ENCODE measurements around the gene SLC12A8. TPM values are rescaled to one million over a fixed set of nuclear protein-coding genes. Genes with fewer than 3 reads are reported as not detected.

The SLC12A8 gene
- total and polyA plus RNA-seq, 2 of the 13 experiments (the other 11 are each of a cell fraction or from before 2014, with no cell fraction given), result 0.44 to 0.71 TPM

DNA sequence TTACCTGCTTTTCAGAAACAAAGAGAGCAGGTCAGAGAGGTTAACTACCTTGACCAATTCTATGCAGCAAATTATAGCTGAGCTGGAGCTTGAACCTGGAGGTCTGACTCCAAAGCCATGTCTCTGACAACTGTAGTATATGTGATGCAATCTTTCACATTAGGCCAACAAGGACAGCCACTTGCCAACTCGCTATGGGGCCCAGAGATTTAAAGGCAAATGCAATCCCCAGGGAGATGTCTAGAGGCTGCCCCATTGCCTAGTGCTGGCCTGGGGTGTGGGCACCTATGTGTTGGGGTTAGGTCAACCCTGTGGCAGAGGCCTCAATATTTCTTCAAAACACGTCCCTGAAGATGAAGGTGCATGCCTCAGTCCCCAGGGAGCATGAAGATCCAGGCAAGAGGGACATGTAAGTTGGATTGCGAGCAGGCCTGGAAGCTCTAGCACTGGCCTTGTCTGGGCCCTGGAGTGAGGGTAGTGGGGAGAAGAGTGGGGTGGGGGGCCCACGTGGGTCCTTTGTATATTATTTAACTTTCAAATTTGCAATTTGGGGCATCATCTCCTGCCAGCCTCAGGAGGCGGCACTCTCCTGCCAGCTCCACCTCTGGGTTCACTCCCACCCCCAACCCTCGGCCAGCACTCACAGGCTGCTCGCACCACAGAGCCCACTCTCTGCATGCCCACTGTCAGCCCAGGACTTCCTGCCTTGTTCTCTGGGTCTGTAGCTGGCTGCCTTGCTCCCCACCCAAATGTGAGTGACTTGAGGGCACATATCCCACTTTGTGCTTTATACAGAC lies 64.3 kb downstream of the SLC12A8 start:
- ATAC-seq, result no peak
- CTCF ChIA-PET (ENCODE audit: low intra/inter-chr PET ratio, low total read pairs), result no interaction called here
- Histone ChIP-seq H3K79me2 (ENCODE audit: insufficient read depth, low read length) (no peaks in the 10 kb centered on the region), H3K4me3 (replicated peaks in 1 of 3; ENCODE audit: insufficient read depth in 1 of 3, low read depth in 2 of 3, low read length in 3 of 3) (no peak overlapping the region), H3K9me3 (ENCODE audit: low read length) (no peaks in the 10 kb centered on the region), H3K27me3 (ENCODE audit: control insufficient read depth in 1 of 2, insufficient read depth in 2 of 2, low read length in 2 of 2) (peaks cover 0 to 20% of the 10 kb centered on the region in 2 experiments; a peak in 2 of 5 replicates), H2AFZ (ENCODE audit: low read length) (no peak overlapping the region), H3K4me2 (ENCODE audit: low read depth, low read length) (no peak overlapping the region; the same call in 1 of the 2 replicates), H3K9ac (ENCODE audit: insufficient read depth, low read depth, low read length) (no peak overlapping the region), H4K20me1 (ENCODE audit: insufficient read depth, low read length) (no peaks in the 10 kb centered on the region), H3K27ac (ENCODE audit: extremely low read length, insufficient read depth, low read length) (no peak overlapping the region), H3K36me3 (replicated peaks in 1 of 2; ENCODE audit: control insufficient read depth in 1 of 2, insufficient read depth in 2 of 2, low read length in 2 of 2) (no peaks in the 10 kb centered on the region), H3K4me1 (ENCODE audit: insufficient read depth, low read length) (peaks cover 20% of the 10 kb centered on the region)
- TF ChIP-seq LRRFIP1 (CRISPR knock-in tag; conservative IDR thresholded peaks at IDR 0.05) (no peak), ZFP90 (CRISPR knock-in tag; IDR thresholded peaks at IDR 0.05; ENCODE audit: borderline replicate concordance) (no peak), IKZF5 (CRISPR knock-in tag; IDR thresholded peaks at IDR 0.05) (no peak), ATAD3A (CRISPR knock-in tag; IDR thresholded peaks at IDR 0.05) (no peak), GFI1 (CRISPR knock-in tag; IDR thresholded peaks at IDR 0.05; ENCODE audit: borderline replicate concordance) (no peak), ZFX (CRISPR knock-in tag; IDR thresholded peaks at IDR 0.05; ENCODE audit: low read depth) (no peak), CEBPB (IDR thresholded peaks at IDR 0.05; ENCODE audit: borderline replicate concordance, low read depth, low read length) (peak; percentile 75), RCOR2 (CRISPR knock-in tag; IDR thresholded peaks at IDR 0.05) (no peak), CEBPG (CRISPR knock-in tag; IDR thresholded peaks at IDR 0.05) (peak; percentile 31; the same call in 1 of the 2 replicates), BORCS8-MEF2B (CRISPR knock-in tag; IDR thresholded peaks at IDR 0.05) (no peak), RNF2 (conservative IDR thresholded peaks at IDR 0.05; ENCODE audit: low read depth) (no peak)
- TF ChIP-seq, protein P1, sequence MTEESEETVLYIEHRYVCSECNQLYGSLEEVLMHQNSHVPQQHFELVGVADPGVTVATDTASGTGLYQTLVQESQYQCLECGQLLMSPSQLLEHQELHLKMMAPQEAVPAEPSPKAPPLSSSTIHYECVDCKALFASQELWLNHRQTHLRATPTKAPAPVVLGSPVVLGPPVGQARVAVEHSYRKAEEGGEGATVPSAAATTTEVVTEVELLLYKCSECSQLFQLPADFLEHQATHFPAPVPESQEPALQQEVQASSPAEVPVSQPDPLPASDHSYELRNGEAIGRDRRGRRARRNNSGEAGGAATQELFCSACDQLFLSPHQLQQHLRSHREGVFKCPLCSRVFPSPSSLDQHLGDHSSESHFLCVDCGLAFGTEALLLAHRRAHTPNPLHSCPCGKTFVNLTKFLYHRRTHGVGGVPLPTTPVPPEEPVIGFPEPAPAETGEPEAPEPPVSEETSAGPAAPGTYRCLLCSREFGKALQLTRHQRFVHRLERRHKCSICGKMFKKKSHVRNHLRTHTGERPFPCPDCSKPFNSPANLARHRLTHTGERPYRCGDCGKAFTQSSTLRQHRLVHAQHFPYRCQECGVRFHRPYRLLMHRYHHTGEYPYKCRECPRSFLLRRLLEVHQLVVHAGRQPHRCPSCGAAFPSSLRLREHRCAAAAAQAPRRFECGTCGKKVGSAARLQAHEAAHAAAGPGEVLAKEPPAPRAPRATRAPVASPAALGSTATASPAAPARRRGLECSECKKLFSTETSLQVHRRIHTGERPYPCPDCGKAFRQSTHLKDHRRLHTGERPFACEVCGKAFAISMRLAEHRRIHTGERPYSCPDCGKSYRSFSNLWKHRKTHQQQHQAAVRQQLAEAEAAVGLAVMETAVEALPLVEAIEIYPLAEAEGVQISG (CRISPR knock-in tag; IDR thresholded peaks at IDR 0.05), result no peak
- no TSS peak for BruUV-seq (replicated peaks)
- no peak for DNase-seq (ENCODE audit: low spot score)
- in situ Hi-C loops (cut with HindIII; ENCODE audit: extremely low pct_ligation_motif_present, low pct_unique_long_range_greater_than_20kb), result no loop called here
- no peak for FAIRE-seq
- 48% methylated on average over 6 of the region's 7 CpGs for WGBS (ENCODE audit: low lambda C conversion rate)
- intact Hi-C loops (cut with micrococcal nuclease; ENCODE audit: unreplicated experiment), result no loop called here
- POLR2A ChIA-PET, result no interaction called here

All from HepG2 (cell line).